NCI-H2081 treated with DMSO at 0.1 percent for 48 hours (cell line): ENCODE results near the gene CAPN13.

Experiments used
- DNase-seq: peaks from one replicate; lab custom pipeline; 2025; lab: John Stamatoyannopoulos, UW

The CAPN13 gene

GRCh38 chr2:30730736-30731647 is 76.3 kb downstream of the CAPN13 start:
- no peak for DNase-seq

- DNase-seq, result no peak
Measured at GRCh38 chr2:30729031-30729430, 78.2 kb downstream of the CAPN13 start.

- DNase-seq, result no peak
Measured at GRCh38 chr2:30722936-30723725, 84.1 kb downstream of the CAPN13 start.

GRCh38 chr2:30721668-30722647 is 85.3 kb downstream of the CAPN13 start:
- DNase-seq, result no peak

GRCh38 chr2:30721241-30721640 is 86.0 kb downstream of the CAPN13 start:
- DNase-seq, result no peak

GRCh38 chr2:30717081-30717650 is 90.1 kb downstream of the CAPN13 start:
- no peak for DNase-seq

GRCh38 chr2:30716123-30716900 is 90.9 kb downstream of the CAPN13 start:
- DNase-seq, result no peak

- no peak for DNase-seq
Measured at GRCh38 chr2:30714811-30715709, 92.2 kb downstream of the CAPN13 start.

GRCh38 chr2:30713698-30714097 is 93.5 kb downstream of the CAPN13 start:
- DNase-seq, result no peak

GRCh38 chr2:30711646-30712085 is 95.6 kb downstream of the CAPN13 start:
- DNase-seq, result peak; percentile 74

- no peak for DNase-seq
Measured at GRCh38 chr2:30710461-30710860, 96.8 kb downstream of the CAPN13 start.

GRCh38 chr2:30710016-30710415 is 97.2 kb downstream of the CAPN13 start:
- no peak for DNase-seq

GRCh38 chr2:30709516-30709915 is 97.7 kb downstream of the CAPN13 start:
- DNase-seq, result no peak

GRCh38 chr2:30708491-30709290 is 98.6 kb downstream of the CAPN13 start:
- no peak for DNase-seq

GRCh38 chr2:30707304-30707903 is 99.8 kb downstream of the CAPN13 start:
- no peak for DNase-seq

GRCh38 chr2:30706534-30707303 is 100.5 kb downstream of the CAPN13 start:
- no peak for DNase-seq

GRCh38 chr2:30705711-30706533 is 101.3 kb downstream of the CAPN13 start:
- no peak for DNase-seq
